Prostate gland (tissue), 2 donors: ENCODE data around the gene MAPK14.

ENCODE experiments used
- CTCF ChIP-seq, 4 experiments: fragments of 200-600 bp in 2 of 4; fragments of 450-650 bp in 2 of 4; sonication (generic) in 2 of 4; IDR thresholded peaks; 1 replicate in 3 of 4; 2 replicates in 1 of 4; pipeline ENCODE4 v1.5.1; 2016 to 2019; ENCODE audit warnings: antibody characterized with exemption in 4 of 4, mild to moderate bottlenecking in 2 of 4, moderate library complexity in 2 of 4
- POLR2A ChIP-seq: fragments of 450-650 bp; IDR thresholded peaks from one replicate; pipeline ENCODE4 v1.6.1; 2016; ENCODE audit warnings: antibody characterized with exemption, mild to moderate bottlenecking
- POLR2AphosphoS5 ChIP-seq: sonication (generic); formaldehyde crosslinking; IDR thresholded peaks from one replicate; pipeline ENCODE4 v1.6.1; 2017; ENCODE audit warnings: antibody characterized with exemption

GRCh38 chr6:36027501-36028087 lies at the start of gene MAPK14:
- TF ChIP-seq CTCF (IDR thresholded peaks at IDR 0.05) (peak; percentile 79 to 99 (median 96)), POLR2A (peak; percentile 95), POLR2AphosphoS5 (peak; percentile 99)
